ENCODE data around the gene HEPHL1.

GRCh38 chr11:94145431-94145830 is 124.3 kb downstream of the HEPHL1 start:
- TF ChIP-seq REST (IDR thresholded peaks at IDR 0.05; ENCODE audit: insufficient read depth in 1 of 2, low read depth in 2 of 2, low read length in 2 of 2) = no peak
- no peak for TF ChIP-seq SIN3A (IDR thresholded peaks at IDR 0.05; ENCODE audit: borderline replicate concordance, insufficient read depth, low read length)
- TF ChIP-seq POLR2AphosphoS5 (IDR thresholded peaks at IDR 0.05; ENCODE audit: low read depth, low read length) = no peak
- TF ChIP-seq TAF1 (IDR thresholded peaks at IDR 0.05; ENCODE audit: borderline replicate concordance, insufficient read depth, low read length) = no peak
- no peak for TF ChIP-seq FOXP2 (optimal IDR thresholded peaks at IDR 0.05; ENCODE audit: borderline replicate concordance, extremely low read depth, extremely low read length, insufficient read depth)
